Caco-2 (cell line): Measurements from ENCODE around the gene SNRNP25. TPM values are rescaled to one million over a fixed set of nuclear protein-coding genes. Genes with fewer than 3 reads are reported as not detected.

Source experiments
- BruUV-seq: library from RNA; stranded (reverse); fragments of 400-500 nt; replicated peaks from 2 replicates; lab custom pipeline; 2021; lab: Mats Ljungman, UMichigan
- CTCF ChIA-PET: fragments of 300-600 bp; sonication (Branson Sonifier 250); formaldehyde crosslinking; loops from one replicate; lab custom pipeline; 2022; ENCODE audit warnings: antibody characterized with exemption; lab: Charles Lee
- POLR2A ChIA-PET: fragments of 300-600 bp; sonication (Branson Sonifier 250); formaldehyde crosslinking; loops from one replicate; lab custom pipeline; 2022; ENCODE audit warnings: antibody characterized with exemption; lab: Charles Lee
- DNase-seq, 2 experiments: peaks; one replicate each; pipeline versions ENCODE4 v3.0.0 to v3.0.0-alpha.2; 2020 to 2022
- H3K27me3 ChIP-seq: replicated peaks from 2 replicates; pipeline ENCODE4 v1.6.0; 2011; ENCODE audit warnings: low read length; ENCODE audit not compliant: control insufficient read depth, insufficient read depth
- H3K36me3 ChIP-seq: 2 replicates; pipeline ENCODE4 v1.5.1; 2011; ENCODE audit warnings: low read length; ENCODE audit not compliant: control insufficient read depth, insufficient read depth
- H3K4me1 ChIP-seq: fragments of 250-450 bp; sonication (Bioruptor Pico); 2 replicates; pipeline ENCODE4 v1.5.1; 2020; ENCODE audit warnings: mild to moderate bottlenecking
- H3K4me3 ChIP-seq: 2 replicates; pipeline ENCODE4 v1.5.1; 2011; ENCODE audit warnings: low read depth, mild to moderate bottlenecking, control low read depth, low read length
- H3K9me3 ChIP-seq: fragments of 250-450 bp; sonication (Bioruptor Pico); 2 replicates; pipeline ENCODE4 v1.5.1; 2020; ENCODE audit warnings: mild to moderate bottlenecking, moderate library complexity
- H3K27ac Mint-ChIP-seq: one replicate; pipeline ENCODE4 v1.8.0; 2022; ENCODE audit warnings: mixed read lengths; ENCODE audit not compliant: unreplicated experiment
- H3K27me3 Mint-ChIP-seq: one replicate; pipeline ENCODE4 v1.8.0; 2022; ENCODE audit warnings: mixed read lengths; ENCODE audit not compliant: insufficient read depth, unreplicated experiment
- H3K36me3 Mint-ChIP-seq: one replicate; pipeline ENCODE4 v1.8.0; 2022; ENCODE audit warnings: mild to moderate bottlenecking, mixed read lengths; ENCODE audit not compliant: insufficient read depth, unreplicated experiment
- H3K4me1 Mint-ChIP-seq: one replicate; pipeline ENCODE4 v1.8.0; 2022; ENCODE audit warnings: low read depth, mixed read lengths; ENCODE audit not compliant: unreplicated experiment
- H3K4me3 Mint-ChIP-seq: one replicate; pipeline ENCODE4 v1.8.0; 2022; ENCODE audit warnings: mild to moderate bottlenecking, moderate library complexity, mixed read lengths; ENCODE audit not compliant: unreplicated experiment
- H3K9me3 Mint-ChIP-seq: one replicate; pipeline ENCODE4 v1.8.0; 2022; ENCODE audit warnings: mixed read lengths; ENCODE audit not compliant: unreplicated experiment
- intact Hi-C: fragments of 100-400 bp; cut with micrococcal nuclease; formaldehyde crosslinking; loops from one replicate; pipeline ENCODE4 v1.10.0; 2022; ENCODE audit not compliant: unreplicated experiment
- total RNA-seq: library from RNA; stranded (reverse); gene quantifications from 2 replicates; pipeline ENCODE4 v1.2.3, GENCODE V29; 2022
- TF ChIP-seq, protein P1 (sequence below), 2 experiments: fragments of 200-600 bp in 1 of 2; IDR thresholded peaks; 1 replicate in 1 of 2; 2 replicates in 1 of 2; pipeline versions ENCODE4 v1.5.1 to v1.8.0; 2011 to 2022; ENCODE audit warnings: antibody characterized with exemption in 1 of 2, control low read depth in 1 of 2, inconsistent platforms in 1 of 2, low read depth in 1 of 2, low read length in 1 of 2, mild to moderate bottlenecking in 1 of 2, moderate library complexity in 1 of 2; ENCODE audit not compliant: insufficient read depth in 1 of 2, severe bottlenecking in 1 of 2, unreplicated experiment in 1 of 2

The SNRNP25 gene
- total RNA-seq, 1 experiment from 2014 or later, result 57.1 TPM

DNA sequence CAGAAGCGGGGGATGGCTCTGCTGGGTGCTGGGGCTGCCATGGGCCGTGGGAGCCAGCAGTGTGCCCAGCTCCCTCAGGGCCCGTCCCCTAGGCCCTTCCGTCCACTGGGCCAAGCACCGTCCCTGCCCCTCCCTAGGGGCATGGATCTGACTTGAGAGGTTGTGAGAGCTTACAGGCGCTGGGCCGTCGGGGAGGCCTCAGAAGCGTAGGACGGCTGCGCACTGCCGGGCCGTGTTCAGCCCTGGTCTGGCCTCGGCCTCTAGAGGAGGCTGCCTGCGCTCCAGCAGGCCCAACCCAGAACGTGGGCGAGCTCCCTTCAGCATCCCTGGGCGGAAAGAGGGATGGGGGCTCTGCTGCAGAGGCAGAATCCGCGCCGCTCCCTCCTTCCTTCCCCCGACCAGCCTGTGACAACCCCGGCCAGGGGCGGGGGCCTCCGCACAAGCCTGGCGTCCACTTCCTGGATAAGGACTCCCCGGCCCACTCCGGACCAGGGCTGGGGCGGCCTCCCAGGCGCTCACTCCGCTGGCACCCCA, 23.7 kb downstream of the SNRNP25 start:
- no peaks in the 10 kb centered on the region; the same call in none of the 2 replicates for H3K36me3 ChIP-seq
- Mint-ChIP-seq H3K9me3 (no peaks in the 10 kb centered on the region), H3K36me3 (peaks cover 19% of the 10 kb centered on the region), H3K4me1 (peaks cover 7% of the 10 kb centered on the region), H3K27ac (no peak overlapping the region), H3K27me3 (no peaks in the 10 kb centered on the region), H3K4me3 (peak overlapping the region; percentile 75)
- TSS peak; percentile 54 for BruUV-seq
- intact Hi-C loops, result no loop called here
- ChIA-PET POLR2A (interaction anchor here (0.6 kb wide), 1 partner anchor 248 kb away, joined by 3 read pairs; no protein-coding TSS in a partner anchor), CTCF (interaction anchor here (0.6 to 2.0 kb wide), 4 partner anchors 12 to 106 kb away, joined by 3 to 11 read pairs (median 5); no protein-coding TSS in a partner anchor)
- H3K4me1 ChIP-seq, result peaks cover 28% of the 10 kb centered on the region
- no peaks in the 10 kb centered on the region for H3K27me3 ChIP-seq
- no peaks in the 10 kb centered on the region for H3K9me3 ChIP-seq
- peak overlapping the region; percentile 84 for H3K4me3 ChIP-seq
- TF ChIP-seq, protein P1, sequence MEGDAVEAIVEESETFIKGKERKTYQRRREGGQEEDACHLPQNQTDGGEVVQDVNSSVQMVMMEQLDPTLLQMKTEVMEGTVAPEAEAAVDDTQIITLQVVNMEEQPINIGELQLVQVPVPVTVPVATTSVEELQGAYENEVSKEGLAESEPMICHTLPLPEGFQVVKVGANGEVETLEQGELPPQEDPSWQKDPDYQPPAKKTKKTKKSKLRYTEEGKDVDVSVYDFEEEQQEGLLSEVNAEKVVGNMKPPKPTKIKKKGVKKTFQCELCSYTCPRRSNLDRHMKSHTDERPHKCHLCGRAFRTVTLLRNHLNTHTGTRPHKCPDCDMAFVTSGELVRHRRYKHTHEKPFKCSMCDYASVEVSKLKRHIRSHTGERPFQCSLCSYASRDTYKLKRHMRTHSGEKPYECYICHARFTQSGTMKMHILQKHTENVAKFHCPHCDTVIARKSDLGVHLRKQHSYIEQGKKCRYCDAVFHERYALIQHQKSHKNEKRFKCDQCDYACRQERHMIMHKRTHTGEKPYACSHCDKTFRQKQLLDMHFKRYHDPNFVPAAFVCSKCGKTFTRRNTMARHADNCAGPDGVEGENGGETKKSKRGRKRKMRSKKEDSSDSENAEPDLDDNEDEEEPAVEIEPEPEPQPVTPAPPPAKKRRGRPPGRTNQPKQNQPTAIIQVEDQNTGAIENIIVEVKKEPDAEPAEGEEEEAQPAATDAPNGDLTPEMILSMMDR (IDR thresholded peaks at IDR 0.05; ENCODE audit: insufficient read depth in 1 of 2, low read depth in 1 of 2, low read length in 1 of 2, severe bottlenecking in 1 of 2, unreplicated experiment in 1 of 2), result no peak
- DNase-seq, result peak; percentile 53 to 57

DNA sequence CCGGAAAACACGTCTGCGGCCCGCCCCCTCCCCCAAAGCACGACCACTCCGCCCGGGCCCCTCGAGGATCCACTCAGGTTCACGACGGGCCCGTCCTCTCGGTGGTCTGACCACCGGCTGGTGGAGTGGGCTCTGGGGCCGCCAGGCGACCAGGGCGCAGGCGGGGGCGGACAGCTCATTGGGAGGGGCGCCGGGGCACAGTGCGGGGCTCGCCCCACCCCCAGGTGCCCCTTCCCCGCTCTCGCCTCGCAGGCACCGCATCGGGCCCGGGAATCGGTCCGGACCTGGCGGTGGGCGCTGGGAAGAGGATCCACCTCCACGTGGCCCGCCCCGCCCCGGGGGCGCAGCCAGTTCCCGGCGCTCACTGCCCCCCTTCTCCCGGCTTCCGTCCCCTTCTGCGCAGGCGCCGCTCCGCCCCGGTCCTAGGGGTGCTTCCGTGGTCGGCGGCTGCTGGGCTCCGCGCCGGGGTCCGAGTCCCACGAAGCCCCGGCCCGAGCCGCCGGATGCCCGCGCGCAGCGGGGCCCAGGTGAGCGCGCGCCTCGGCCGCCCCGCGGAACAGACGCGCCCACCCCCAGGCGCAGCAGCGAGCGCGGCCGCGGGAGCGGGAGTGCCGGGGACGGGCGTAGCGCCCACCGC, 24.3 kb downstream of the SNRNP25 start, which contains the start of gene MPG:
TSS of gene MPG (plus strand) at position 419 of the 637 bp plus-strand sequence. CDS start at position 504, 85 bp downstream.
- Mint-ChIP-seq H3K36me3 (peaks cover 21% of the 10 kb centered on the region), H3K4me3 (peak within 1 kb of the TSS; percentile 75), H3K27ac (peak within 1 kb of the TSS; percentile 66), H3K9me3 (no peaks in the 10 kb centered on the region), H3K4me1 (peaks cover 4% of the 10 kb centered on the region), H3K27me3 (no peaks in the 10 kb centered on the region)
- intact Hi-C loops, result no loop called here
- peaks cover 24% of the 10 kb centered on the region for H3K4me1 ChIP-seq
- TF ChIP-seq, protein P1 (IDR thresholded peaks at IDR 0.05; ENCODE audit: insufficient read depth in 1 of 2, low read depth in 1 of 2, low read length in 1 of 2, severe bottlenecking in 1 of 2, unreplicated experiment in 1 of 2), result no peak
- no TSS peak for BruUV-seq
- H3K4me3 ChIP-seq, result peak within 1 kb of the TSS; percentile 84
- DNase-seq, result peak; percentile 84 to 88
- ChIA-PET CTCF (interaction anchor here (1.2 to 2.0 kb wide), 3 partner anchors 12 to 29 kb away, joined by 5 to 11 read pairs (median 5); no protein-coding TSS in a partner anchor), POLR2A (no interaction called here)
- no peaks in the 10 kb centered on the region for H3K9me3 ChIP-seq
- H3K27me3 ChIP-seq, result no peaks in the 10 kb centered on the region
- H3K36me3 ChIP-seq, result no peaks in the 10 kb centered on the region; the same call in none of the 2 replicates

DNA sequence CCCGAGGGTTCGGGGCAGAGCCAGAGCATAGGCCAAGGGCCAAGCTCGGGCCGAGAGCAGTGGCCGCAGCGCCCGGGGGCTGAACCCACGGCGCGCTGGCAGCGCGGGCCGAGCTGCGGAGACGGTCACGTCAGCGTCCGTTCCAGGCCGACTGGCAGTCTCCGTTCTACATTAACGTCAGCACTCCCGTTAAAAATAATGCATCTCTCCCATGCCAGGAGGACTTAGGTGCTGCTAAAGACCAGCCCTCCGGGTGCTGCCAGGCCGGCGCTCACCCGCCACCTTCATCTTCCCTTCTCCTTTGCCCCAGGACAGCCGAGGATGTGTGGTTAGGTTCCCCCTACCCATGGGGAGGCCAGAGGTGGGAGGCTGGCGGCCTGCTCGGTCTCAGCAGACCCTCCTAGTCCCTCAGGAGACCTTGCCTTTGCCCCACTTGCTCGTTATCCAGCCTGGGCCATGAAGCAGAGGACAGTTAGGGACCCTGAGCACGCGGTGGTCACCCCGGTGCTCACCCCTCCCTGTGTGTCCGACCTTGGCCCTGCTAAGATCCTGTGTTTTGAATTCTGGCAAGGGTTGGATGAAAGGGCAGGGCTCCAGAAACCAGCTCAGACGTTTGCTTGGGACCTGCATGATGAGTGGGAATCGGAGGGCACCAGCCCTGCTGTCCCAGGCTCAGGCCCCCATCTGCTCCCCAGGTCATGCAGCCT, 25.0 kb downstream of the SNRNP25 start:
- TF ChIP-seq, protein P1 (IDR thresholded peaks at IDR 0.05; ENCODE audit: insufficient read depth in 1 of 2, low read depth in 1 of 2, low read length in 1 of 2, severe bottlenecking in 1 of 2, unreplicated experiment in 1 of 2), result no peak
- intact Hi-C loops, result no loop called here
- Histone ChIP-seq H3K27me3 (no peaks in the 10 kb centered on the region), H3K4me3 (peak overlapping the region; percentile 84), H3K36me3 (no peaks in the 10 kb centered on the region; the same call in none of the 2 replicates), H3K9me3 (no peaks in the 10 kb centered on the region), H3K4me1 (peaks cover 19% of the 10 kb centered on the region)
- CTCF ChIA-PET, result interaction anchor here (1.8 to 2.0 kb wide), 2 partner anchors 13 to 29 kb away, joined by 5 to 11 read pairs; no protein-coding TSS in a partner anchor
- BruUV-seq, result TSS peak; percentile 24
- peak overlapping the region; percentile 66 for H3K27ac Mint-ChIP-seq
- H3K27me3 Mint-ChIP-seq, result no peaks in the 10 kb centered on the region
- H3K9me3 Mint-ChIP-seq, result no peaks in the 10 kb centered on the region
- POLR2A ChIA-PET, result no interaction called here
- peak overlapping the region; percentile 75 for H3K4me3 Mint-ChIP-seq
- no peak for DNase-seq
- no peaks in the 10 kb centered on the region for H3K4me1 Mint-ChIP-seq
- peaks cover 24% of the 10 kb centered on the region for H3K36me3 Mint-ChIP-seq
